Sigmoid colon (tissue), 7 donors: Measurements from ENCODE around the gene PHKA1. TPM values are rescaled to one million over a fixed set of nuclear protein-coding genes. Genes with fewer than 3 reads are reported as not detected.
"Not testable (repeated sequence)": the region's sequence is repeated elsewhere in the genome, so short reads cannot be mapped to it uniquely, and the experiment has no call there.

Experiments used
- DNase-seq: peaks from one replicate; pipeline ENCODE4 v3.0.0-alpha.2; 2019
- H3K27ac ChIP-seq, 4 donors: fragments of 200-600 bp; sonication (generic); one replicate each; pipeline ENCODE4 v1.5.1; 2016 to 2019; ENCODE audit warnings: mild to moderate bottlenecking in 1 of 4
- H3K27me3 ChIP-seq, 3 donors: fragments of 200-600 bp; sonication (generic); one replicate each; pipeline ENCODE4 v1.5.1; 2019; ENCODE audit warnings: mild to moderate bottlenecking in 1 of 3
- H3K36me3 ChIP-seq, 4 donors: fragments of 200-600 bp; sonication (generic); one replicate each; pipeline ENCODE4 v1.5.1; 2016 to 2019
- H3K4me1 ChIP-seq, 4 donors: fragments of 200-600 bp; sonication (generic); one replicate each; pipeline ENCODE4 v1.5.1; 2017 to 2019
- H3K4me3 ChIP-seq, 4 donors: fragments of 200-600 bp; sonication (generic); one replicate each; pipeline ENCODE4 v1.5.1; 2017 to 2019; ENCODE audit warnings: mild to moderate bottlenecking in 2 of 4, moderate library complexity in 1 of 4
- H3K9me3 ChIP-seq, 4 donors: fragments of 200-600 bp in 3 of 4; sonication (generic) in 3 of 4; one replicate each; pipeline versions ENCODE4 v1.5.1 to v1.6.1; 2013 to 2019
- CTCF ChIP-seq, 4 experiments: fragments of 450-650 bp in 3 of 4; fragments of 200-600 bp in 1 of 4; IDR thresholded peaks; one replicate each; pipeline ENCODE4 v1.5.1; 2016 to 2019; ENCODE audit warnings: antibody characterized with exemption in 4 of 4, mild to moderate bottlenecking in 3 of 4, moderate library complexity in 2 of 4
- EP300 ChIP-seq, 4 donors: sonication (generic); formaldehyde crosslinking; IDR thresholded peaks; one replicate each; pipeline ENCODE4 v1.6.1; 2017; ENCODE audit warnings: antibody characterized with exemption in 4 of 4
- POLR2A ChIP-seq, 2 donors: fragments of 450-650 bp; IDR thresholded peaks; one replicate each; pipeline ENCODE4 v1.6.1; 2016; ENCODE audit warnings: antibody characterized with exemption in 2 of 2, mild to moderate bottlenecking in 2 of 2, moderate library complexity in 2 of 2
- POLR2AphosphoS5 ChIP-seq, 4 donors: sonication (generic); formaldehyde crosslinking; IDR thresholded peaks; one replicate each; pipeline ENCODE4 v1.6.1; 2017; ENCODE audit warnings: antibody characterized with exemption in 4 of 4
- WGBS, 2 donors: extraction: QIAGEN DNeasy Blood & Tissue Kit; methylation state at CpG; one replicate each; pipeline ENCODE4 v1.1.7; 2013; 5-methylcytosine and 5-hydroxymethylcytosine counted together
- intact Hi-C: fragments of 100-400 bp; cut with DNase I; formaldehyde crosslinking; loops from one replicate; pipeline ENCODE4 v1.15.1; 2023
- polyA plus RNA-seq, 3 donors: library from polyadenylated mRNA; stranded (reverse); fragments of 200-250 nt; gene quantifications; one replicate each; pipeline ENCODE4 v1.2.3, GENCODE V29; 2013
- total RNA-seq, 4 donors: library from RNA; depleted of rRNA; stranded (reverse); fragments of >200 nt; gene quantifications; one replicate each; pipeline ENCODE4 v1.1.0, GENCODE V29; 2016
- donor health status: healthy with polysubstance abuse.
- donor health status: Bipolar disorder and iron deficiency.
- donor health status: healthy.

Gene PHKA1
- total and polyA plus RNA-seq, 7 donors, result 0.92 to 9.7 (median 4.6) TPM

GRCh38 chrX:72687396-72687795 is 26.7 kb downstream of the PHKA1 start:
- Histone ChIP-seq H3K4me3 (no peak overlapping the region), H3K9me3 (no peaks in the 10 kb centered on the region), H3K27me3 (no peaks in the 10 kb centered on the region), H3K4me1 (no peaks in the 10 kb centered on the region), H3K36me3 (no peaks in the 10 kb centered on the region), H3K27ac (no peak overlapping the region)
- no peak for DNase-seq
- 86 to 96% methylated on average over 1 of the region's 1 CpG for WGBS, 2 donors
- intact Hi-C loops, result no loop called here
- TF ChIP-seq POLR2A (IDR thresholded peaks at IDR 0.05), result no peak
- no peak for TF ChIP-seq POLR2AphosphoS5 (IDR thresholded peaks at IDR 0.05)
- TF ChIP-seq EP300 (IDR thresholded peaks at IDR 0.05), result no peak
- no peak for TF ChIP-seq CTCF (IDR thresholded peaks at IDR 0.05)

- no peaks in the 10 kb centered on the region for H3K4me1 ChIP-seq
- no peak overlapping the region for H3K27ac ChIP-seq
- no peaks in the 10 kb centered on the region for H3K9me3 ChIP-seq
- DNase-seq, result no peak
- WGBS, 2 donors, result 17 to 76% methylated on average over 4 of the region's 4 CpGs
- H3K4me3 ChIP-seq, result no peak overlapping the region
- no peaks in the 10 kb centered on the region for H3K36me3 ChIP-seq
- intact Hi-C loops, result no loop called here
- no peaks in the 10 kb centered on the region for H3K27me3 ChIP-seq
- TF ChIP-seq CTCF (IDR thresholded peaks at IDR 0.05), result no peak
- TF ChIP-seq POLR2A (IDR thresholded peaks at IDR 0.05), result no peak
- no peak for TF ChIP-seq EP300 (IDR thresholded peaks at IDR 0.05)
These were observed 28.2 kb downstream of the PHKA1 start for GRCh38 chrX:72685810-72686456.

GRCh38 chrX:72685018-72685417 is 29.1 kb downstream of the PHKA1 start:
- Histone ChIP-seq H3K4me3 (no peak overlapping the region), H3K27ac (no peak overlapping the region), H3K9me3 (no peaks in the 10 kb centered on the region), H3K4me1 (no peaks in the 10 kb centered on the region), H3K36me3 (no peaks in the 10 kb centered on the region), H3K27me3 (no peaks in the 10 kb centered on the region)
- no peak for DNase-seq
- TF ChIP-seq POLR2AphosphoS5 (IDR thresholded peaks at IDR 0.05) (no peak), CTCF (IDR thresholded peaks at IDR 0.05) (no peak), POLR2A (IDR thresholded peaks at IDR 0.05) (no peak), EP300 (IDR thresholded peaks at IDR 0.05) (no peak)
- intact Hi-C loops, result no loop called here
- 33 to 36% methylated on average over 1 of the region's 1 CpG for WGBS, 2 donors

DNA sequence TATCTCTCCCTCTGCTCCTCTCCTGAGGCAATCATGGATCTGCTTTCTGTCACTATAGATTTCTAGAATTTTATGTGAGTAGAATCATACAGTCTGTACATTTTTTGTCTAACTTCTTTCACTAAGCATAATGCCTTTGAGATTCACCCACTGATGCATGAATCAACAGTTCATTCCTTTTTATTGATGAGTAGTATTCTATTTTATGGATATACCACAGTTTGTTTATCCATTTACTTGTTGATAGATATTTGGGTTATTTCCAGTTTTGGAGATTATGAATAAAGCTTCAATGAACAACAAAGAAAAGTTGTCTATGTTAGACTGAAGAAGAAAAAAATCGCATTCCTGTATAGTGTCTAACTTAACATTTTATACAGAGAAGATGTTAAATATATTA is 30.5 kb downstream of the PHKA1 start:
- no peak overlapping the region for H3K4me3 ChIP-seq
- no peaks in the 10 kb centered on the region for H3K36me3 ChIP-seq
- intact Hi-C loops, result no loop called here
- 97 to 100% methylated on average over 1 of the region's 1 CpG for WGBS, 2 donors
- no peak for TF ChIP-seq CTCF (IDR thresholded peaks at IDR 0.05)
- no peak for TF ChIP-seq POLR2AphosphoS5 (IDR thresholded peaks at IDR 0.05)
- no peak for TF ChIP-seq POLR2A (IDR thresholded peaks at IDR 0.05)
- TF ChIP-seq EP300 (IDR thresholded peaks at IDR 0.05), result no peak
- no peak for DNase-seq
- no peaks in the 10 kb centered on the region for H3K9me3 ChIP-seq
- no peak overlapping the region for H3K27ac ChIP-seq
- no peaks in the 10 kb centered on the region for H3K4me1 ChIP-seq
- H3K27me3 ChIP-seq, result no peaks in the 10 kb centered on the region

- H3K36me3 ChIP-seq, result no peaks in the 10 kb centered on the region
- H3K4me1 ChIP-seq, result no peaks in the 10 kb centered on the region
These were observed 37.6 kb downstream of the PHKA1 start for GRCh38 chrX:72676465-72676864.

DNA sequence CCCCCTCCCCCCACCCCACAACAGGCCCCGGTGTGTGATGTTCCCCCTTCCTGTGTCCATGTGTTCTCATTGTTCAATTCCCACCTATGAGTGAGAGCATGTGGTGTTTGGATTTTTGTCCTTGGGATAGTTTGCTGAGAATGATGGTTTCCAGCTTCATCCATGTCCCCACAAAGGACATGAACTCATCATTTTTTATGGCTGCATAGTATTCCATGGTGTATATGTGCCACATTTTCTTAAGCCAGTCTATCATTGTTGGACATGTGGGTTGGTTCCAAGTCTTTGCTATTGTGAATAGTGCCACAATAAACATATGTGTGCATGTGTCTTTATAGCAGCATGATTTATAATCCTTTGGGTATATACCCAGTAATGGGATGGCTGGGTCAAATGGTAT is 40.2 kb downstream of the PHKA1 start:
- H3K27me3 ChIP-seq, H3K36me3 ChIP-seq, H3K4me3 ChIP-seq, H3K27ac ChIP-seq, H3K9me3 ChIP-seq, intact Hi-C loops, H3K4me1 ChIP-seq, DNase-seq: not testable (repeated sequence)
- WGBS, 2 donors, result 94 to 100% methylated on average over 1 of the region's 1 CpG

More at GRCh38 chrX:72676465-72676864, 37.6 kb downstream of the PHKA1 start:
- H3K9me3 ChIP-seq, result no peaks in the 10 kb centered on the region
- no peak for TF ChIP-seq CTCF (IDR thresholded peaks at IDR 0.05)
- TF ChIP-seq EP300 (IDR thresholded peaks at IDR 0.05), result no peak
- no peak for TF ChIP-seq POLR2AphosphoS5 (IDR thresholded peaks at IDR 0.05)
- no peak for TF ChIP-seq POLR2A (IDR thresholded peaks at IDR 0.05)
- H3K27ac ChIP-seq, result no peak overlapping the region
- no peaks in the 10 kb centered on the region for H3K27me3 ChIP-seq
- no peak overlapping the region for H3K4me3 ChIP-seq
- DNase-seq, result no peak
- 93 to 96% methylated on average over 2 of the region's 2 CpGs for WGBS, 2 donors
- intact Hi-C loops, result no loop called here

DNA sequence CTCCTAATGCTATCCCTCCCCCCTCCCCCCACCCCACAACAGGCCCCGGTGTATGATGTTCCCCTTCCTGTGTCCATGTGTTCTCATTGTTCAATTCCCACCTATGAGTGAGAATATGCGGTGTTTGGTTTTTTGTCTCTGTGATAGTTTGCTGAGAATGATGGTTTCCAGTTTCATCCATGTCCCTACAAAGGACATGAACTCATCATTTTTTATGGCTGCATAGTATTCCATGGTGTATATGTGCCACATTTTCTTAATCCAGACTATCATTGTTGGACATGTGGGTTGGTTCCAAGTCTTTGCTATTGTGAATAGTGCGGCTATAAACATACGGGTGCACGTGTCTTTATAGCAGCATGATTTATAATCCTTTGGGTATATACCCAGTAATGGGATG is 44.6 kb downstream of the PHKA1 start:
- H3K4me1 ChIP-seq, H3K27me3 ChIP-seq, DNase-seq, intact Hi-C loops, H3K27ac ChIP-seq, H3K9me3 ChIP-seq, H3K4me3 ChIP-seq, H3K36me3 ChIP-seq: not testable (repeated sequence)
- WGBS, 2 donors, result 95 to 97% methylated on average over 4 of the region's 5 CpGs
